Hepatocyte (in vitro differentiated cells): ENCODE measurements around the gene TMEM41A.

ENCODE experiments used
- CTCF ChIP-seq: fragments of 200-600 bp; sonication (generic); IDR thresholded peaks from 2 replicates; pipeline ENCODE4 v1.5.1; 2016; ENCODE audit warnings: antibody characterized with exemption, mild to moderate bottlenecking; ENCODE audit not compliant: poor library complexity
- EZH2 ChIP-seq: fragments of 200-600 bp; sonication (generic); IDR thresholded peaks from 2 replicates; pipeline ENCODE4 v1.6.1; 2016; ENCODE audit warnings: antibody characterized with exemption, mild to moderate bottlenecking, borderline replicate concordance
- EZH2phosphoT487 ChIP-seq: fragments of 200-600 bp; sonication (generic); IDR thresholded peaks from one replicate; pipeline ENCODE4 v1.6.1; 2018; ENCODE audit warnings: antibody characterized with exemption, mild to moderate bottlenecking, low read depth, moderate library complexity; ENCODE audit not compliant: unreplicated experiment, severe bottlenecking

DNA sequence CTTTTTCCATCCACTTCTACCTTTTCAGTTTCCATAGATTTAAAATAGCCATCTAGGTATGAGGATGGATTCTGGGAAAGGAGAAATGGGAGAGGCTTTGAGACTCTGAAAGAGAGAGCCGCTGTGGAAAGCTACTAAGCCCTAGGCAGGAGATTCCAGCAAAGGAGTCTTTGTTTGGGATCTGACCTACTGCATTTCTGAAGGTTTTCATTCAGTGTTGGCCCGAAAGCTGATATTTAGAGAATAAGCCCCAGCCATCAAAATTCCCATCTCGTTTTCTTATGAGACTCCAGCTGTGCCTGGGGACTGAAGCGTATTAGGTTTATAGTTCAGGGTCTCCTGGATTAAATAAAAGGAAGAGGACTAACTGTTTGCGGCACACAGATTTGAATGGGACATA is 34.1 kb upstream of the TMEM41A start:
- TF ChIP-seq CTCF (no peak), EZH2 (no peak), EZH2phosphoT487 (no peak)
